ENCODE data around the gene JMJD4.
A peak's percentile ranks its signal among the peaks of the same experiment; 100 is the strongest.

Gene JMJD4

GRCh38 chr1:227734856-227735538 is at the start of gene JMJD4, which contains the start of gene SNAP47:
Gene JMJD4 (minus strand): TSS chr1:227735302. CDS start chr1:227735273, 29 bp downstream.
Gene SNAP47 (plus strand): TSS chr1:227735435. CDS start chr1:227747737, 12,302 bp downstream.
- peak; percentile 90 for DNase-seq

GRCh38 chr1:227782226-227782625 is 47.1 kb upstream of the JMJD4 start:
- DNase-seq, result no peak

- no peak for DNase-seq
Observed at GRCh38 chr1:227781314-227781930, 46.3 kb upstream of the JMJD4 start.

- DNase-seq, result no peak
Observed at GRCh38 chr1:227780101-227781044, 45.3 kb upstream of the JMJD4 start.

GRCh38 chr1:227779685-227780084 is 44.6 kb upstream of the JMJD4 start:
- DNase-seq, result no peak

GRCh38 chr1:227779021-227779441 is 43.9 kb upstream of the JMJD4 start:
- DNase-seq, result no peak

- DNase-seq, result no peak
Observed at GRCh38 chr1:227778401-227778947, 43.4 kb upstream of the JMJD4 start.

- no peak for DNase-seq
Observed at GRCh38 chr1:227777646-227778045, 42.5 kb upstream of the JMJD4 start.

GRCh38 chr1:227777156-227777555 is 42.1 kb upstream of the JMJD4 start:
- no peak for DNase-seq

- DNase-seq, result no peak
Observed at GRCh38 chr1:227776331-227776771, 41.2 kb upstream of the JMJD4 start.

GRCh38 chr1:227775841-227776240 is 40.7 kb upstream of the JMJD4 start:
- DNase-seq, result no peak

- no peak for DNase-seq
Observed at GRCh38 chr1:227774821-227775661, 39.9 kb upstream of the JMJD4 start.

- no peak for DNase-seq
Observed at GRCh38 chr1:227774051-227774731, 39.1 kb upstream of the JMJD4 start.

- DNase-seq, result no peak
Observed at GRCh38 chr1:227773558-227773957, 38.5 kb upstream of the JMJD4 start.

- DNase-seq, result no peak
Observed at GRCh38 chr1:227771771-227772170, 36.7 kb upstream of the JMJD4 start.

GRCh38 chr1:227771326-227771725 is 36.2 kb upstream of the JMJD4 start:
- no peak for DNase-seq

GRCh38 chr1:227770812-227771211 is 35.7 kb upstream of the JMJD4 start:
- no peak for DNase-seq

GRCh38 chr1:227769936-227770494 is 34.9 kb upstream of the JMJD4 start:
- no peak for DNase-seq

- DNase-seq, result no peak
Observed at GRCh38 chr1:227769047-227769935, 34.2 kb upstream of the JMJD4 start.

- DNase-seq, result no peak
Observed at GRCh38 chr1:227768640-227769039, 33.5 kb upstream of the JMJD4 start.
